ENCODE measurements around the gene CADM3. TPM values are rescaled to one million over a fixed set of nuclear protein-coding genes. Genes with fewer than 3 reads are reported as not detected.

Gene CADM3
- polyA plus RNA-seq, 2 of the 4 experiments (the other 2 are of a cell fraction), result 0.10 to 0.13 TPM

GRCh38 chr1:159132271-159132881, 39.0 kb upstream of the CADM3 start:
- FAIRE-seq, result no peak
- WGBS (ENCODE audit: missing lambda C conversion rate), result 17% methylated on average over 12 of the region's 12 CpGs

GRCh38 chr1:159140474-159140873, 30.9 kb upstream of the CADM3 start:
- Histone ChIP-seq H3K4me3 (no peak overlapping the region), H3K4me1 (no peaks in the 10 kb centered on the region), H3K9me3 (no peaks in the 10 kb centered on the region), H3K27ac (no peak overlapping the region), H3K4me2 (no peak overlapping the region)
- ATAC-seq (no peak), DNase-seq (ENCODE audit: low read depth in 1 of 2, low spot score in 1 of 2) (no peak), FAIRE-seq (no peak)
- 3% methylated on average over 7 of the region's 7 CpGs for WGBS (ENCODE audit: missing lambda C conversion rate)
- POLR2A ChIA-PET, result no interaction called here
- TF ChIP-seq MYC (IDR thresholded peaks at IDR 0.05; ENCODE audit: borderline replicate concordance, low read length) (no peak), PHF8 (IDR thresholded peaks at IDR 0.05; ENCODE audit: borderline replicate concordance, low read depth) (no peak), EHMT2 (IDR thresholded peaks at IDR 0.05; ENCODE audit: low read depth) (no peak), ATOH8 (CRISPR knock-in tag; IDR thresholded peaks at IDR 0.05; ENCODE audit: low read depth) (no peak), BCL3 (IDR thresholded peaks at IDR 0.05) (no peak), ESRRA (IDR thresholded peaks at IDR 0.05; ENCODE audit: borderline replicate concordance, low read length) (no peak), FOXS1 (CRISPR knock-in tag; IDR thresholded peaks at IDR 0.05) (no peak), MAFK (IDR thresholded peaks at IDR 0.05; ENCODE audit: partially characterized antibody) (no peak), RCOR1 (IDR thresholded peaks at IDR 0.05; ENCODE audit: low read depth, low read length) (no peak), ZC3H11A (IDR thresholded peaks at IDR 0.05) (no peak), FOSL2 (IDR thresholded peaks at IDR 0.05) (no peak), FOSL2 (CRISPR knock-in tag; IDR thresholded peaks at IDR 0.05) (no peak), ZNF302 (CRISPR knock-in tag; IDR thresholded peaks at IDR 0.05) (no peak), MAZ (IDR thresholded peaks at IDR 0.05; ENCODE audit: borderline replicate concordance, low read depth, low read length) (no peak), CTCF (IDR thresholded peaks at IDR 0.05) (no peak), SMC3 (IDR thresholded peaks at IDR 0.05) (no peak), E2F6 (IDR thresholded peaks at IDR 0.05; ENCODE audit: borderline replicate concordance, low read depth) (no peak), KDM1A (IDR thresholded peaks at IDR 0.05; ENCODE audit: low read depth) (no peak)
- CTCF ChIA-PET, result interaction anchor here (0.9 to 5.1 kb wide), 7 partner anchors 8 to 867 kb away, joined by 4 to 37 read pairs (median 11); no protein-coding TSS in a partner anchor

More at GRCh38 chr1:159132271-159132881, 39.0 kb upstream of the CADM3 start:
- no peaks in the 10 kb centered on the region for H3K4me1 ChIP-seq
- no peak overlapping the region for H3K4me2 ChIP-seq
- no peak overlapping the region for H3K27ac ChIP-seq
- DNase-seq (ENCODE audit: low read depth in 1 of 2, low spot score in 1 of 2) (peak; percentile 59 to 61), ATAC-seq (peak; percentile 68 to 81; a peak in 3 of 6 replicates)
- CTCF ChIA-PET, result interaction anchor here (0.6 to 6.1 kb wide), 36 partner anchors 10 to 1583 kb away, joined by 3 to 70 read pairs (median 4); no protein-coding TSS in a partner anchor
- H3K9me3 ChIP-seq, result no peaks in the 10 kb centered on the region
- no peak overlapping the region for H3K4me3 ChIP-seq
- TF ChIP-seq MAFK (IDR thresholded peaks at IDR 0.05; ENCODE audit: partially characterized antibody) (no peak), CTCF (IDR thresholded peaks at IDR 0.05) (peak; percentile 88), CHD2 (IDR thresholded peaks at IDR 0.05; ENCODE audit: low read length, partially characterized antibody) (no peak), RCOR1 (IDR thresholded peaks at IDR 0.05; ENCODE audit: low read depth, low read length) (no peak), HDAC2 (IDR thresholded peaks at IDR 0.05) (no peak), CEBPB (IDR thresholded peaks at IDR 0.05) (peak in 1 of 2 experiments; percentile 27; a peak in 1 of 4 replicates), RAD21 (conservative IDR thresholded peaks at IDR 0.05 in 1 of 2, IDR thresholded peaks at IDR 0.05 in 1 of 2) (peak; percentile 84 to 85), EHF (CRISPR knock-in tag; IDR thresholded peaks at IDR 0.05) (no peak), SMC3 (IDR thresholded peaks at IDR 0.05) (peak; percentile 75)
- POLR2A ChIA-PET, result no interaction called here

All from A549 (cell line).